ENCODE results near the gene ATP6V1E1.

GRCh38 chr22:17672417-17672991 is 44.0 kb upstream of the ATP6V1E1 start:
- TF ChIP-seq, protein P1, sequence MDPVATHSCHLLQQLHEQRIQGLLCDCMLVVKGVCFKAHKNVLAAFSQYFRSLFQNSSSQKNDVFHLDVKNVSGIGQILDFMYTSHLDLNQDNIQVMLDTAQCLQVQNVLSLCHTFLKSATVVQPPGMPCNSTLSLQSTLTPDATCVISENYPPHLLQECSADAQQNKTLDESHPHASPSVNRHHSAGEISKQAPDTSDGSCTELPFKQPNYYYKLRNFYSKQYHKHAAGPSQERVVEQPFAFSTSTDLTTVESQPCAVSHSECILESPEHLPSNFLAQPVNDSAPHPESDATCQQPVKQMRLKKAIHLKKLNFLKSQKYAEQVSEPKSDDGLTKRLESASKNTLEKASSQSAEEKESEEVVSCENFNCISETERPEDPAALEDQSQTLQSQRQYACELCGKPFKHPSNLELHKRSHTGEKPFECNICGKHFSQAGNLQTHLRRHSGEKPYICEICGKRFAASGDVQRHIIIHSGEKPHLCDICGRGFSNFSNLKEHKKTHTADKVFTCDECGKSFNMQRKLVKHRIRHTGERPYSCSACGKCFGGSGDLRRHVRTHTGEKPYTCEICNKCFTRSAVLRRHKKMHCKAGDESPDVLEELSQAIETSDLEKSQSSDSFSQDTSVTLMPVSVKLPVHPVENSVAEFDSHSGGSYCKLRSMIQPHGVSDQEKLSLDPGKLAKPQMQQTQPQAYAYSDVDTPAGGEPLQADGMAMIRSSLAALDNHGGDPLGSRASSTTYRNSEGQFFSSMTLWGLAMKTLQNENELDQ (tag by site-specific recombination; IDR thresholded peaks at IDR 0.05; ENCODE audit: low read depth), result no peak
- TF ChIP-seq, protein P2, sequence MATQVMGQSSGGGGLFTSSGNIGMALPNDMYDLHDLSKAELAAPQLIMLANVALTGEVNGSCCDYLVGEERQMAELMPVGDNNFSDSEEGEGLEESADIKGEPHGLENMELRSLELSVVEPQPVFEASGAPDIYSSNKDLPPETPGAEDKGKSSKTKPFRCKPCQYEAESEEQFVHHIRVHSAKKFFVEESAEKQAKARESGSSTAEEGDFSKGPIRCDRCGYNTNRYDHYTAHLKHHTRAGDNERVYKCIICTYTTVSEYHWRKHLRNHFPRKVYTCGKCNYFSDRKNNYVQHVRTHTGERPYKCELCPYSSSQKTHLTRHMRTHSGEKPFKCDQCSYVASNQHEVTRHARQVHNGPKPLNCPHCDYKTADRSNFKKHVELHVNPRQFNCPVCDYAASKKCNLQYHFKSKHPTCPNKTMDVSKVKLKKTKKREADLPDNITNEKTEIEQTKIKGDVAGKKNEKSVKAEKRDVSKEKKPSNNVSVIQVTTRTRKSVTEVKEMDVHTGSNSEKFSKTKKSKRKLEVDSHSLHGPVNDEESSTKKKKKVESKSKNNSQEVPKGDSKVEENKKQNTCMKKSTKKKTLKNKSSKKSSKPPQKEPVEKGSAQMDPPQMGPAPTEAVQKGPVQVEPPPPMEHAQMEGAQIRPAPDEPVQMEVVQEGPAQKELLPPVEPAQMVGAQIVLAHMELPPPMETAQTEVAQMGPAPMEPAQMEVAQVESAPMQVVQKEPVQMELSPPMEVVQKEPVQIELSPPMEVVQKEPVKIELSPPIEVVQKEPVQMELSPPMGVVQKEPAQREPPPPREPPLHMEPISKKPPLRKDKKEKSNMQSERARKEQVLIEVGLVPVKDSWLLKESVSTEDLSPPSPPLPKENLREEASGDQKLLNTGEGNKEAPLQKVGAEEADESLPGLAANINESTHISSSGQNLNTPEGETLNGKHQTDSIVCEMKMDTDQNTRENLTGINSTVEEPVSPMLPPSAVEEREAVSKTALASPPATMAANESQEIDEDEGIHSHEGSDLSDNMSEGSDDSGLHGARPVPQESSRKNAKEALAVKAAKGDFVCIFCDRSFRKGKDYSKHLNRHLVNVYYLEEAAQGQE (tag by site-specific recombination; IDR thresholded peaks at IDR 0.05), result no peak
- TF ChIP-seq CTCF (tag by site-specific recombination; IDR thresholded peaks at IDR 0.05) (no peak), HOXD13 (CRISPR knock-in tag; IDR thresholded peaks at IDR 0.05; ENCODE audit: borderline replicate concordance) (no peak), ZBTB10 (tag by site-specific recombination; IDR thresholded peaks at IDR 0.05) (no peak)
